Astrocyte of the cerebellum (primary cell): ENCODE results near the gene LRRC1.

Experiments used
- DNase-seq: peaks from one replicate; pipeline ENCODE4 v3.0.0-alpha.2; 2011; ENCODE audit warnings: low read depth
- H3K4me3 ChIP-seq: 2 replicates; pipeline ENCODE4 v1.5.1; 2011; ENCODE audit warnings: mild to moderate bottlenecking, low read depth, low read length, moderate library complexity
- in situ Hi-C: cut with HindIII; loops from 2 replicates; pipeline ENCODE4 v1.10.0; 2017; ENCODE audit warnings: low sequenced_read_pairs
- TF ChIP-seq, protein P1 (sequence below): IDR thresholded peaks from 2 replicates; pipeline ENCODE4 v1.5.1; 2012; ENCODE audit warnings: low read length, low read depth, moderate library complexity, mild to moderate bottlenecking; ENCODE audit errors: missing control alignments

Gene LRRC1

DNA sequence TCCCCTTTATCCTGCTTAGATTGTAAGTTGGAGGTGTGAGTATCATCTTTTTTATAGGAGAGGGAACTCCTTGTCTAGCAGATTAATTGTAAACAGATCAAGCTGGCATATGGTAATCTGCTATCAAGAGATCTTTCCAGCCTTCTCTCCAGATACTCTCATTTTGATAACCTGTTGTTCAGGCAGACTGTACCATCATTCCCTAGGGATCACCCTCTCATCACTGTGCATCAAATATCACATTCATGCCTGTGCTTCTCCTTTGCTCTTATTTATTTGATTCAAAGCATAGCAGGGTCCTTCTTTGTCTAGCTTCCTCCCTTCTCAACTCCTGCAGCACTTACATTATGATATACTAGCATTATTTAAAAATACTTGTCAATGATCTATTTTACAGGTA lies 73.8 kb downstream of the LRRC1 start:
- no peak overlapping the region for H3K4me3 ChIP-seq
- no peak for DNase-seq
- TF ChIP-seq, protein P1, sequence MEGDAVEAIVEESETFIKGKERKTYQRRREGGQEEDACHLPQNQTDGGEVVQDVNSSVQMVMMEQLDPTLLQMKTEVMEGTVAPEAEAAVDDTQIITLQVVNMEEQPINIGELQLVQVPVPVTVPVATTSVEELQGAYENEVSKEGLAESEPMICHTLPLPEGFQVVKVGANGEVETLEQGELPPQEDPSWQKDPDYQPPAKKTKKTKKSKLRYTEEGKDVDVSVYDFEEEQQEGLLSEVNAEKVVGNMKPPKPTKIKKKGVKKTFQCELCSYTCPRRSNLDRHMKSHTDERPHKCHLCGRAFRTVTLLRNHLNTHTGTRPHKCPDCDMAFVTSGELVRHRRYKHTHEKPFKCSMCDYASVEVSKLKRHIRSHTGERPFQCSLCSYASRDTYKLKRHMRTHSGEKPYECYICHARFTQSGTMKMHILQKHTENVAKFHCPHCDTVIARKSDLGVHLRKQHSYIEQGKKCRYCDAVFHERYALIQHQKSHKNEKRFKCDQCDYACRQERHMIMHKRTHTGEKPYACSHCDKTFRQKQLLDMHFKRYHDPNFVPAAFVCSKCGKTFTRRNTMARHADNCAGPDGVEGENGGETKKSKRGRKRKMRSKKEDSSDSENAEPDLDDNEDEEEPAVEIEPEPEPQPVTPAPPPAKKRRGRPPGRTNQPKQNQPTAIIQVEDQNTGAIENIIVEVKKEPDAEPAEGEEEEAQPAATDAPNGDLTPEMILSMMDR = no peak
- in situ Hi-C loops = no loop called here

DNA sequence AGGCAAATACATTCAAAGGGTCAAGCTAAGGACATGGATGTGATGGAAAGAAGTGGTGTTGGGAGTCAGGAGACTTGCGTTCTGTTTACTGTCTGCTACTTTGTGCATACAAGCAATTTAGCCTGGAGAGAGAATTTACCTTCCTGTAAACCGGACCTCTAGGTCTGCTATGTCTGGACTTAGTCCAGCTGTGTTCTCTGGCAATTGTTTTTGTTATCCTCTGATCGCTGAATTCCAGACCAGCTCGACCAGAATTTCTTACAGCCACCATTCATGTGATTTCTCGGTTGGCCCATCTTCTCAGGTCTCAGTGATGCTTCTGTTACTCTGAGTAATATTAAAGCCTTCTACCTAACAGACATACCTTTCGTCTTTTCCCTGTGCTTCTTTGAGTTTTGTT lies 75.2 kb downstream of the LRRC1 start:
- in situ Hi-C loops = no loop called here
- H3K4me3 ChIP-seq = no peak overlapping the region
- DNase-seq = no peak
- TF ChIP-seq, protein P1 = no peak

- TF ChIP-seq, protein P1 = no peak
- H3K4me3 ChIP-seq = no peak overlapping the region
- in situ Hi-C loops = no loop called here
- no peak for DNase-seq
Measured at GRCh38 chr6:53873922-53874321, 79.1 kb downstream of the LRRC1 start.

- no peak overlapping the region for H3K4me3 ChIP-seq
- in situ Hi-C loops = no loop called here
- TF ChIP-seq, protein P1 = no peak
- DNase-seq = no peak
Measured at GRCh38 chr6:53874964-53875363, 80.2 kb downstream of the LRRC1 start.

DNA sequence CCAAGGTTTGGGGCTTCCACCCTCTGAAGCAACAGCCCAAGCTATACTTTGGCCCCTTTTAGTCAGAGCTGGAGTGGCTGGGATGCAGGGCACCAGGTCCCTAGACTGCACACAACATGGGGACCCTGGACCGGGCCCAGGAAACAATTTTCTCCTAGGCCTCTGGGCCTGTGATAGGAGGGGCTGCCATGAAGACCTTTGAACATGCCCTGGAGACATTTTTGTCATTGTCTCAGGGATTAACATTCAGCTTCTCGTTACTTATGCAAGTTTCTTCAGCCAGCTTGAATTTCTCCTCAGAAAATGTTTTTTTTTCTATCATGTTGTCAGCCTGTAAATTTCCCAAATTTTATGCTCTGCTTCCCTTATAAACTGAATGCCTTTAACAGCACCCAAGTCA lies 82.3 kb downstream of the LRRC1 start:
- no peak for DNase-seq
- TF ChIP-seq, protein P1 = no peak
- no peak overlapping the region for H3K4me3 ChIP-seq
- in situ Hi-C loops = no loop called here

- TF ChIP-seq, protein P1 = no peak
- no peak for DNase-seq
- in situ Hi-C loops = no loop called here
- no peak overlapping the region for H3K4me3 ChIP-seq
Measured at GRCh38 chr6:53878808-53879207, 84.0 kb downstream of the LRRC1 start.

DNA sequence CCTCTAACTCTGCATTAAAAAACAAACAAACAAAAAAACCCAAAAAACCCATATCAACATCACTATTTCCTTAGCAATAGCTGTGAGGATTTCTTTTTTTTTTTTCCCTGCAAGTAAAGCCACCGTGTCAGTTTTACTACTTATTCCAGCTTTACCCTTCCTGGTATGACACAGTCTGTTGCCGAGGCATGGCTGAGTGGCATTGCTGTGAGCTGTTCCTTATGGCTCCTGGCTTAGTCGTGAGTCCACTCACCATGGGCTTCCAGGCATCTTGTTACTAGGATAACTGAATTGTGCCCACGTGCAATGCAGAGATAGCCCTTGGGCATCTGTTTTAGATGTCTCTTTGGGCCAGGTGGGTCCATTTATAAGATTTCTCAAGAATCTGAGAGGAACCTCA lies 84.8 kb downstream of the LRRC1 start:
- in situ Hi-C loops = no loop called here
- no peak for DNase-seq
- TF ChIP-seq, protein P1 = no peak
- no peak overlapping the region for H3K4me3 ChIP-seq
